Measurements from ENCODE around the gene ZFC3H1.

- TF ChIP-seq CTCF (conservative IDR thresholded peaks at IDR 0.05 in 1 of 2, IDR thresholded peaks at IDR 0.05 in 1 of 2; ENCODE audit: extremely low read depth in 1 of 2, insufficient read depth in 1 of 2, low read depth in 1 of 2, low read length in 2 of 2): no peak
- no peak for TF ChIP-seq EZH2 (IDR thresholded peaks at IDR 0.05; ENCODE audit: borderline replicate concordance, low read length)
Measured at GRCh38 chr12:71587012-71587411, 76.6 kb downstream of the ZFC3H1 start.

All from mammary epithelial cell (primary cell).